Tibial artery (tissue), 4 donors: ENCODE data around the gene AKAP7.

Source experiments
- DNase-seq, 2 donors: peaks; one replicate each; pipeline ENCODE4 v3.0.0-alpha.2; 2019
- H3K27ac ChIP-seq, 2 donors: fragments of 200-600 bp; sonication (generic) in 1 of 2; 1 replicate in 1 of 2; 2 replicates in 1 of 2; pipeline ENCODE4 v1.5.1; 2018 to 2019; ENCODE audit warnings: mild to moderate bottlenecking in 1 of 2
- H3K27me3 ChIP-seq, 2 donors: fragments of 200-600 bp; sonication (generic) in 1 of 2; one replicate each; pipeline versions ENCODE4 v1.5.1 to v1.6.0; 2016 to 2019
- H3K36me3 ChIP-seq, 3 donors: fragments of 200-600 bp; sonication (generic) in 2 of 3; one replicate each; pipeline ENCODE4 v1.5.1; 2016 to 2019; ENCODE audit warnings: mild to moderate bottlenecking in 2 of 3
- H3K4me1 ChIP-seq, 4 donors: fragments of 200-600 bp; sonication (generic) in 2 of 4; 1 replicate in 3 of 4; 2 replicates in 1 of 4; pipeline ENCODE4 v1.5.1; 2016 to 2019
- H3K4me3 ChIP-seq, 2 donors: fragments of 200-600 bp; sonication (generic) in 1 of 2; 1 replicate in 1 of 2; 2 replicates in 1 of 2; pipeline ENCODE4 v1.5.1; 2018 to 2019; ENCODE audit warnings: mild to moderate bottlenecking in 2 of 2
- H3K9me3 ChIP-seq, 3 donors: fragments of 200-600 bp; sonication (generic) in 1 of 3; one replicate each; pipeline ENCODE4 v1.5.1; 2016 to 2019
- CTCF ChIP-seq, 2 experiments: fragments of 200-600 bp in 1 of 2; fragments of 450-650 bp in 1 of 2; IDR thresholded peaks; one replicate each; pipeline ENCODE4 v1.5.1; 2017 to 2019; ENCODE audit warnings: antibody characterized with exemption in 2 of 2, mild to moderate bottlenecking in 1 of 2, moderate library complexity in 1 of 2
- intact Hi-C: fragments of 100-400 bp; cut with DNase I; formaldehyde crosslinking; loops from one replicate; pipeline ENCODE4 v1.15.0; 2023; ENCODE audit warnings: low total_unique reads

AKAP7 gene

GRCh38 chr6:131199568-131200272 is 64.5 kb downstream of the AKAP7 start:
- H3K27me3 ChIP-seq: no peaks in the 10 kb centered on the region
- no peak for DNase-seq
- intact Hi-C loops: no loop called here
- H3K4me3 ChIP-seq: no peak overlapping the region
- no peaks in the 10 kb centered on the region for H3K9me3 ChIP-seq
- no peak for TF ChIP-seq CTCF (IDR thresholded peaks at IDR 0.05)
- H3K36me3 ChIP-seq: peaks cover 5 to 24% (median 7%) of the 10 kb centered on the region in 3 donors
- no peaks in the 10 kb centered on the region for H3K4me1 ChIP-seq
- H3K27ac ChIP-seq: no peak overlapping the region

GRCh38 chr6:131205481-131206244 is 70.4 kb downstream of the AKAP7 start:
- no peak for TF ChIP-seq CTCF (IDR thresholded peaks at IDR 0.05)
- no peak for DNase-seq
- intact Hi-C loops: no loop called here
- H3K4me3 ChIP-seq: no peak overlapping the region
- peaks cover 0 to 5% (median 5%) of the 10 kb centered on the region in 3 donors for H3K36me3 ChIP-seq
- no peaks in the 10 kb centered on the region for H3K4me1 ChIP-seq
- no peak overlapping the region for H3K27ac ChIP-seq
- no peaks in the 10 kb centered on the region for H3K27me3 ChIP-seq
- no peaks in the 10 kb centered on the region for H3K9me3 ChIP-seq

GRCh38 chr6:131206463-131207251 is 71.4 kb downstream of the AKAP7 start:
- no peak for TF ChIP-seq CTCF (IDR thresholded peaks at IDR 0.05)
- H3K4me3 ChIP-seq: no peak overlapping the region
- DNase-seq: no peak
- intact Hi-C loops: no loop called here
- no peaks in the 10 kb centered on the region for H3K27me3 ChIP-seq
- H3K36me3 ChIP-seq: peaks cover 0 to 5% (median 0%) of the 10 kb centered on the region in 3 donors
- no peaks in the 10 kb centered on the region for H3K9me3 ChIP-seq
- no peaks in the 10 kb centered on the region for H3K4me1 ChIP-seq
- no peak overlapping the region for H3K27ac ChIP-seq

GRCh38 chr6:131208787-131209186 is 73.5 kb downstream of the AKAP7 start:
- no peaks in the 10 kb centered on the region for H3K9me3 ChIP-seq
- H3K4me3 ChIP-seq: no peak overlapping the region
- no peak for TF ChIP-seq CTCF (IDR thresholded peaks at IDR 0.05)
- no peaks in the 10 kb centered on the region for H3K4me1 ChIP-seq
- intact Hi-C loops: no loop called here
- H3K36me3 ChIP-seq: peaks cover 0 to 5% (median 0%) of the 10 kb centered on the region in 3 donors
- no peak overlapping the region for H3K27ac ChIP-seq
- no peak for DNase-seq
- H3K27me3 ChIP-seq: no peaks in the 10 kb centered on the region

GRCh38 chr6:131210469-131210868 is 75.2 kb downstream of the AKAP7 start:
- H3K27me3 ChIP-seq: no peaks in the 10 kb centered on the region
- H3K9me3 ChIP-seq: no peaks in the 10 kb centered on the region
- intact Hi-C loops: no loop called here
- no peak overlapping the region for H3K27ac ChIP-seq
- DNase-seq: no peak
- H3K36me3 ChIP-seq: peaks cover 0 to 5% (median 0%) of the 10 kb centered on the region in 3 donors
- H3K4me3 ChIP-seq: no peak overlapping the region
- no peaks in the 10 kb centered on the region for H3K4me1 ChIP-seq
- no peak for TF ChIP-seq CTCF (IDR thresholded peaks at IDR 0.05)
